K562 (cell line): ENCODE measurements around the gene TRMT2A. TPM values are rescaled to one million over a fixed set of nuclear protein-coding genes. Genes with fewer than 3 reads are reported as not detected.

Experiments
- ATF4 ChIP-seq: fragments of 450-650 bp; formaldehyde crosslinking; IDR thresholded peaks from 2 replicates; pipeline ENCODE4 v1.4.0; 2022; ENCODE audit warnings: mild to moderate bottlenecking, moderate library complexity
- DMBX1 ChIP-seq: fragments of 250-450 bp; sonication (Bioruptor Pico); IDR thresholded peaks from 2 replicates; pipeline ENCODE4 v1.8.0; 2022; ENCODE audit warnings: inconsistent platforms, mild to moderate bottlenecking, moderate library complexity, borderline replicate concordance
- ELF2 ChIP-seq: fragments of 250-450 bp; sonication (Bioruptor Pico); IDR thresholded peaks from 2 replicates; pipeline ENCODE4 v1.5.0; 2021; ENCODE audit warnings: mild to moderate bottlenecking
- ETV6 ChIP-seq, 3 experiments: fragments of 150-350 bp in 1 of 3; sonication (generic) in 1 of 3; formaldehyde crosslinking in 1 of 3; IDR thresholded peaks; 2 replicates each; pipeline versions ENCODE4 v1.6.1 to v1.8.0; 2014 to 2022; ENCODE audit warnings: borderline replicate concordance in 2 of 3, low read depth in 2 of 3, antibody characterized with exemption in 1 of 3, low read length in 1 of 3, mild to moderate bottlenecking in 1 of 3, missing genetic modification reagents in 1 of 3
- FIP1L1 ChIP-seq: fragments of 200-400 bp; formaldehyde crosslinking; IDR thresholded peaks from 2 replicates; pipeline ENCODE4 v1.6.1; 2018; ENCODE audit warnings: mild to moderate bottlenecking, low read depth, low read length; ENCODE audit not compliant: poor library complexity, severe bottlenecking
- MBD2 ChIP-seq: sonication (generic); IDR thresholded peaks from 2 replicates; pipeline ENCODE4 v1.6.1; 2016; ENCODE audit warnings: low read depth, borderline replicate concordance
- MCM3 ChIP-seq: fragments of 450-650 bp; IDR thresholded peaks from 2 replicates; pipeline ENCODE4 v1.6.1; 2016
- PHF8 ChIP-seq: fragments of 200-600 bp; sonication (generic); IDR thresholded peaks from 2 replicates; pipeline ENCODE4 v1.6.1; 2012; ENCODE audit warnings: mixed run types, mild to moderate bottlenecking, inconsistent platforms, low read length, moderate library complexity, borderline replicate concordance
- PTTG1 ChIP-seq: fragments of 450-650 bp; IDR thresholded peaks from 2 replicates; pipeline ENCODE4 v1.6.1; 2016; ENCODE audit warnings: low read depth, mild to moderate bottlenecking, missing genetic modification characterization, missing compliant biosample characterization
- RBFOX2 ChIP-seq: fragments of 200-400 bp; formaldehyde crosslinking; IDR thresholded peaks from 2 replicates; pipeline ENCODE4 v1.6.1; 2017; ENCODE audit warnings: low read depth, mild to moderate bottlenecking, low read length, moderate library complexity
- RBM14 ChIP-seq: fragments of 200-400 bp; formaldehyde crosslinking; IDR thresholded peaks from 2 replicates; pipeline ENCODE4 v1.6.1; 2018; ENCODE audit warnings: low read depth, mild to moderate bottlenecking, low read length, moderate library complexity, borderline replicate concordance; ENCODE audit not compliant: insufficient read depth
- SMARCC2 ChIP-seq: fragments of 450-650 bp; IDR thresholded peaks from 2 replicates; pipeline ENCODE4 v1.6.1; 2017; ENCODE audit warnings: antibody characterized with exemption, moderate library complexity, mild to moderate bottlenecking, low read depth
- THRA ChIP-seq: fragments of 450-650 bp; IDR thresholded peaks from 2 replicates; pipeline ENCODE4 v1.6.1; 2017; ENCODE audit warnings: mild to moderate bottlenecking, moderate library complexity
- YY1 ChIP-seq, 3 experiments: IDR thresholded peaks; 2 replicates each; pipeline ENCODE4 v1.6.1; 2011; ENCODE audit warnings: low read length in 2 of 3, mild to moderate bottlenecking in 2 of 3, moderate library complexity in 2 of 3, borderline replicate concordance in 1 of 3, control low read depth in 1 of 3, low read depth in 1 of 3; ENCODE audit not compliant: insufficient read depth in 3 of 3, insufficient replicate concordance in 2 of 3, control insufficient read depth in 1 of 3, insufficient read length in 1 of 3; ENCODE audit errors: extremely low read depth in 1 of 3
- ZNF175 ChIP-seq: fragments of 200-800 bp; sonication (Bioruptor generic); IDR thresholded peaks from 2 replicates; pipeline ENCODE4 v1.6.1; 2016; ENCODE audit warnings: low read depth, mild to moderate bottlenecking, missing genetic modification characterization, missing compliant biosample characterization
- ZNF232 ChIP-seq: sonication (generic); formaldehyde crosslinking; IDR thresholded peaks from 2 replicates; pipeline ENCODE4 v1.8.0; 2022; ENCODE audit warnings: mild to moderate bottlenecking, missing genetic modification reagents
- ZNF778 ChIP-seq: fragments of 450-650 bp; formaldehyde crosslinking; IDR thresholded peaks from 2 replicates; pipeline ENCODE4 v1.4.0; 2020; ENCODE audit warnings: mild to moderate bottlenecking, moderate library complexity
- polyA plus RNA-seq, 8 experiments: library from polyadenylated mRNA; depleted of rRNA in 4 of 8; stranded (reverse) in 5 of 8; unstranded in 3 of 8; fragments of >200 nt; fragmentation: Nextera tagmentation in 2 of 8; fragmentation: Illumina TruSeq in 1 of 8; extraction: Ambion mirVana in 2 of 8; extraction: Trizol in 1 of 8; gene quantifications; 2 replicates each; pipeline versions ENCODE4 v1.2.1 to v1.2.3, GENCODE V29; 2011 to 2014; ENCODE audit warnings: inconsistent platforms in 1 of 8, missing spikeins in 1 of 8
- total RNA-seq, 7 experiments: library from RNA; depleted of rRNA in 6 of 7; stranded (reverse); fragments of >200 nt in 6 of 7; fragmentation: Illumina TruSeq in 2 of 7; extraction: Trizol in 2 of 7; gene quantifications; 2 replicates each; pipeline versions ENCODE4 v1.2.1 to v1.2.3, GENCODE V29; 2011 to 2021; ENCODE audit warnings: low replicate concordance in 1 of 7
- TF ChIP-seq, protein P1 (sequence below): fragments of 450-650 bp; formaldehyde crosslinking; IDR thresholded peaks from 2 replicates; pipeline ENCODE4 v1.4.0; 2022; ENCODE audit warnings: missing genetic modification characterization
- TF ChIP-seq, protein P2 (sequence below): sonication (generic); formaldehyde crosslinking; IDR thresholded peaks from 2 replicates; pipeline ENCODE4 v1.8.0; 2022; ENCODE audit warnings: missing genetic modification reagents, mild to moderate bottlenecking, borderline replicate concordance

Gene TRMT2A
- total and polyA plus RNA-seq, 9 of the 15 experiments (the other 6 are each of a cell fraction or from before 2014, with no cell fraction given): 1.6 to 265 (median 140) TPM

DNA sequence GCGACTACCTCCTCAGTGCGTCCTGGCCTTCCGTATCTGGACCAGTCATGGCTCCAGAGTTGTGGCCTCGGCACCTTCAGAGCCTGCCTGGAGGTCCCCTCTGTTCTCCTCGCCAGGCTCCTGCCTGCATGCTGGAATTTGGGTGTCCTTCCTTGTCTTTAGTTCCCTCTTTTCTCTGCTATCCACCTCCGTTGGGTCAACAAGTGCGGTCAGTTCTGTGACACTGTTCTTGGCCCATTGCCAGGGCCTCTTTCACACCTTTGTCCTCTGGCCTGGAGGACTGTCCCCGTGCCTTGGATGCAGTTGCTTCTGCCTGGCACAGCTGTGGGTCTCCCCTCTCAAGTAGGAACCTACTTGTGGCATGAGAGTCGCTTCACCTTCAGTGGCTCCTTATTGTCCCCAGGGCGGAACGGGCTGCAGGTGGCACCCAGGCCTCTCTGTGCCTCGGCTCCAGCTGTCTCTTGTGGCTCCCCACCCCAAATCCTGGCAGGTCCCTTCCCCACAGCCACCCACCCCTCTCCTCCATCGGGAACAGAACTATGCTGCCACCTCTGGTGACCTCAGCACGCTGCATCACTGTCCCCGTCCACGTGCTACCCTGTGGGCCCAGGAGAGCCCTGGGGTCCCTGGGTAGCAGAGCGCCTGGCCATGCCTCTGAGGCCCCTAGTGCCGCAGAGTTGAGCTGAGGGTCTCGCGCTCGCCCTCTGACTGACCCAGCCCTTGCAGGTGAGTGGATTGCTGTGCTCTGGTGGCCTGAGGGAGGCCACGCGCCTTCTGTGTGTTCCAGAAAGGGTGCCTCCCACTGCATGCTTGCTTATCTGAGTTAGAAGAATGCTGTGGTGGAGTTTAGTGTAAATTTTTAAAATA, 32.2 kb downstream of the TRMT2A start (continued):
- TF ChIP-seq, protein P1, sequence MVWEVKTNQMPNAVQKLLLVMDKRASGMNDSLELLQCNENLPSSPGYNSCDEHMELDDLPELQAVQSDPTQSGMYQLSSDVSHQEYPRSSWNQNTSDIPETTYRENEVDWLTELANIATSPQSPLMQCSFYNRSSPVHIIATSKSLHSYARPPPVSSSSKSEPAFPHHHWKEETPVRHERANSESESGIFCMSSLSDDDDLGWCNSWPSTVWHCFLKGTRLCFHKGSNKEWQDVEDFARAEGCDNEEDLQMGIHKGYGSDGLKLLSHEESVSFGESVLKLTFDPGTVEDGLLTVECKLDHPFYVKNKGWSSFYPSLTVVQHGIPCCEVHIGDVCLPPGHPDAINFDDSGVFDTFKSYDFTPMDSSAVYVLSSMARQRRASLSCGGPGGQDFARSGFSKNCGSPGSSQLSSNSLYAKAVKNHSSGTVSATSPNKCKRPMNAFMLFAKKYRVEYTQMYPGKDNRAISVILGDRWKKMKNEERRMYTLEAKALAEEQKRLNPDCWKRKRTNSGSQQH: peak; percentile 89; the same call in 1 of the 2 replicates
- no peak for TF ChIP-seq THRA
- no peak for TF ChIP-seq ZNF232 (CRISPR knock-in tag)
- peak in 1 of 3 experiments; percentile 62 for TF ChIP-seq YY1 (IDR thresholded peaks at IDR 0.05; ENCODE audit: borderline replicate concordance in 1 of 3, control insufficient read depth in 1 of 3, extremely low read depth in 1 of 3, insufficient read depth in 3 of 3, insufficient read length in 1 of 3, insufficient replicate concordance in 2 of 3, low read depth in 1 of 3, low read length in 2 of 3)
- peak; percentile 71 for TF ChIP-seq ELF2 (CRISPR knock-in tag)
- no peak for TF ChIP-seq SMARCC2
- TF ChIP-seq MBD2: no peak
- no peak for TF ChIP-seq PTTG1
- TF ChIP-seq ZNF175 (CRISPR knock-in tag): no peak
- TF ChIP-seq RBM14: 0 out of 2 replicates have a peak, but pooled peaks have one; percentile 68
- no peak for TF ChIP-seq ZNF778 (CRISPR knock-in tag)
- peak in 1 of 2 experiments; percentile 37; a peak in 1 of 4 replicates for TF ChIP-seq ETV6 (IDR thresholded peaks at IDR 0.05; ENCODE audit: borderline replicate concordance in 1 of 2, low read depth in 2 of 2, low read length in 1 of 2)
- TF ChIP-seq ETV6 (CRISPR knock-in tag; IDR thresholded peaks at IDR 0.05; ENCODE audit: borderline replicate concordance): no peak
- peak; percentile 67; the same call in 1 of the 2 replicates for TF ChIP-seq ATF4
- no peak for TF ChIP-seq MCM3
- TF ChIP-seq, protein P2, sequence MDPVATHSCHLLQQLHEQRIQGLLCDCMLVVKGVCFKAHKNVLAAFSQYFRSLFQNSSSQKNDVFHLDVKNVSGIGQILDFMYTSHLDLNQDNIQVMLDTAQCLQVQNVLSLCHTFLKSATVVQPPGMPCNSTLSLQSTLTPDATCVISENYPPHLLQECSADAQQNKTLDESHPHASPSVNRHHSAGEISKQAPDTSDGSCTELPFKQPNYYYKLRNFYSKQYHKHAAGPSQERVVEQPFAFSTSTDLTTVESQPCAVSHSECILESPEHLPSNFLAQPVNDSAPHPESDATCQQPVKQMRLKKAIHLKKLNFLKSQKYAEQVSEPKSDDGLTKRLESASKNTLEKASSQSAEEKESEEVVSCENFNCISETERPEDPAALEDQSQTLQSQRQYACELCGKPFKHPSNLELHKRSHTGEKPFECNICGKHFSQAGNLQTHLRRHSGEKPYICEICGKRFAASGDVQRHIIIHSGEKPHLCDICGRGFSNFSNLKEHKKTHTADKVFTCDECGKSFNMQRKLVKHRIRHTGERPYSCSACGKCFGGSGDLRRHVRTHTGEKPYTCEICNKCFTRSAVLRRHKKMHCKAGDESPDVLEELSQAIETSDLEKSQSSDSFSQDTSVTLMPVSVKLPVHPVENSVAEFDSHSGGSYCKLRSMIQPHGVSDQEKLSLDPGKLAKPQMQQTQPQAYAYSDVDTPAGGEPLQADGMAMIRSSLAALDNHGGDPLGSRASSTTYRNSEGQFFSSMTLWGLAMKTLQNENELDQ: no peak
- peak; percentile 83 for TF ChIP-seq FIP1L1
- TF ChIP-seq DMBX1: peak; percentile 49; the same call in 1 of the 2 replicates
- TF ChIP-seq RBFOX2: no peak
- TF ChIP-seq PHF8: peak; percentile 22; the same call in 1 of the 2 replicates
